HG03342 (cell line): ENCODE measurements around the gene IFFO2.

Experiments
- ATAC-seq: cut with Tn5 transposase; IDR thresholded peaks from one replicate; pipeline ENCODE4 v1.9.1; 2021; ENCODE audit warnings: mild to moderate bottlenecking, moderate library complexity; ENCODE audit not compliant: unreplicated experiment

The IFFO2 gene

GRCh38 chr1:18951818-18952391 lies 4.6 kb downstream of the IFFO2 start:
- ATAC-seq: peak; percentile 47

GRCh38 chr1:18951416-18951815 lies 5.1 kb downstream of the IFFO2 start:
- no peak for ATAC-seq

GRCh38 chr1:18950401-18951026 lies 6.0 kb downstream of the IFFO2 start:
- no peak for ATAC-seq

- ATAC-seq: no peak
Measured at GRCh38 chr1:18949686-18950400, 6.6 kb downstream of the IFFO2 start.

GRCh38 chr1:18948913-18949685 lies 7.4 kb downstream of the IFFO2 start:
- ATAC-seq: no peak

- ATAC-seq: no peak
Measured at GRCh38 chr1:18948048-18948912, 8.2 kb downstream of the IFFO2 start.

GRCh38 chr1:18947570-18947969 lies 8.9 kb downstream of the IFFO2 start:
- ATAC-seq: no peak

- no peak for ATAC-seq
Measured at GRCh38 chr1:18946550-18947381, 9.7 kb downstream of the IFFO2 start.

GRCh38 chr1:18945401-18945849 lies 11.1 kb downstream of the IFFO2 start:
- no peak for ATAC-seq

- ATAC-seq: no peak
Measured at GRCh38 chr1:18944810-18945209, 11.7 kb downstream of the IFFO2 start.

GRCh38 chr1:18943914-18944572 lies 12.4 kb downstream of the IFFO2 start:
- no peak for ATAC-seq

GRCh38 chr1:18943162-18943561 lies 13.3 kb downstream of the IFFO2 start:
- no peak for ATAC-seq

GRCh38 chr1:18942340-18942739 lies 14.1 kb downstream of the IFFO2 start:
- ATAC-seq: no peak

- no peak for ATAC-seq
Measured at GRCh38 chr1:18941221-18942141, 15.0 kb downstream of the IFFO2 start.

- ATAC-seq: no peak
Measured at GRCh38 chr1:18940303-18941020, 16.0 kb downstream of the IFFO2 start.

- ATAC-seq: no peak
Measured at GRCh38 chr1:18939398-18940302, 16.8 kb downstream of the IFFO2 start.
